Keratinocyte (primary cell): ENCODE measurements around the gene MROH7. TPM values are rescaled to one million over a fixed set of nuclear protein-coding genes. Genes with fewer than 3 reads are reported as not detected.
"Not testable (repeated sequence)": the region's sequence is repeated elsewhere in the genome, so short reads cannot be mapped to it uniquely, and the experiment has no call there.

Experiments used
- DNase-seq: peaks from one replicate; pipeline ENCODE4 v3.0.0-alpha.2; 2011; ENCODE audit warnings: low read depth, missing footprints, low spot score
- FAIRE-seq: peaks from 2 replicates; lab custom pipeline; 2011; peaks lifted over from hg19 to GRCh38; lab: Jason Lieb, UNC
- H2AFZ ChIP-seq: 2 replicates; pipeline ENCODE4 v1.6.0; 2012; ENCODE audit warnings: low read length, control low read depth, inconsistent platforms; ENCODE audit not compliant: control insufficient read depth
- H3K27ac ChIP-seq: 2 replicates; pipeline ENCODE4 v1.5.1; 2011; ENCODE audit warnings: low read length; ENCODE audit not compliant: control insufficient read depth, insufficient read depth
- H3K27me3 ChIP-seq: 3 replicates; pipeline ENCODE4 v1.6.0; 2011; ENCODE audit warnings: low read length; ENCODE audit not compliant: control insufficient read depth, insufficient read depth; ENCODE audit errors: extremely low read depth
- H3K36me3 ChIP-seq, 2 experiments: 2 replicates in 1 of 2; 3 replicates in 1 of 2; pipeline ENCODE4 v1.5.1; 2011; ENCODE audit warnings: low read length in 2 of 2, mild to moderate bottlenecking in 1 of 2; ENCODE audit not compliant: control insufficient read depth in 2 of 2, insufficient read depth in 2 of 2; ENCODE audit errors: extremely low read depth in 1 of 2
- H3K4me1 ChIP-seq: 3 replicates; pipeline ENCODE4 v1.5.1; 2011; ENCODE audit warnings: low read length; ENCODE audit not compliant: control insufficient read depth, insufficient read depth; ENCODE audit errors: extremely low read depth
- H3K4me2 ChIP-seq: 3 replicates; pipeline ENCODE4 v1.6.0; 2011; ENCODE audit warnings: low read depth, low read length; ENCODE audit not compliant: control insufficient read depth, insufficient read depth; ENCODE audit errors: extremely low read depth
- H3K4me3 ChIP-seq, 3 experiments: fragments of 200-600 bp in 1 of 3; sonication (generic) in 1 of 3; 2 replicates in 2 of 3; 3 replicates in 1 of 3; pipeline ENCODE4 v1.5.1; 2011 to 2016; ENCODE audit warnings: low read length in 3 of 3, mild to moderate bottlenecking in 3 of 3, control low read depth in 2 of 3, inconsistent platforms in 1 of 3, low read depth in 1 of 3, mixed read lengths in 1 of 3, mixed run types in 1 of 3, moderate library complexity in 1 of 3; ENCODE audit not compliant: control insufficient read depth in 2 of 3, insufficient read depth in 2 of 3; ENCODE audit errors: extremely low read depth in 1 of 3
- H3K79me2 ChIP-seq: 2 replicates; pipeline ENCODE4 v1.6.0; 2012; ENCODE audit warnings: low read length; ENCODE audit not compliant: control insufficient read depth, insufficient read depth
- H3K9ac ChIP-seq: 3 replicates; pipeline ENCODE4 v1.6.0; 2011; ENCODE audit warnings: low read length; ENCODE audit not compliant: control insufficient read depth, insufficient read depth; ENCODE audit errors: extremely low read depth
- H3K9me1 ChIP-seq: 3 replicates; pipeline ENCODE4 v1.6.0; 2011; ENCODE audit warnings: low read length; ENCODE audit not compliant: control insufficient read depth, insufficient read depth; ENCODE audit errors: extremely low read depth
- H3K9me3 ChIP-seq: 2 replicates; pipeline ENCODE4 v1.5.1; 2012; ENCODE audit warnings: low read depth, low read length; ENCODE audit not compliant: control insufficient read depth
- H4K20me1 ChIP-seq: 3 replicates; pipeline ENCODE4 v1.6.0; 2011; ENCODE audit warnings: low read length; ENCODE audit not compliant: control insufficient read depth, insufficient read depth; ENCODE audit errors: extremely low read depth
- CTCF ChIP-seq, 3 experiments: IDR thresholded peaks in 1 of 3; conservative IDR thresholded peaks in 1 of 3; optimal IDR thresholded peaks in 1 of 3; 2 replicates in 2 of 3; 3 replicates in 1 of 3; pipeline versions ENCODE3 to v1.5.1; 2011; ENCODE audit warnings: low read length in 3 of 3, mild to moderate bottlenecking in 3 of 3, moderate library complexity in 2 of 3, control low read depth in 1 of 3, inconsistent platforms in 1 of 3; ENCODE audit not compliant: insufficient read depth in 2 of 3; ENCODE audit errors: extremely low read depth in 1 of 3
- EZH2 ChIP-seq: IDR thresholded peaks from one replicate; pipeline ENCODE4 v1.6.1; 2012; ENCODE audit warnings: inconsistent platforms, mild to moderate bottlenecking, low read length, moderate library complexity
- dilution Hi-C: fragments of 300-500 bp; cut with MboI; formaldehyde crosslinking; loops from one replicate; pipeline ENCODE4 v1.7.0; 2020; ENCODE audit warnings: low sequenced_read_pairs; ENCODE audit not compliant: extremely low pct_ligation_motif_present
- polyA plus RNA-seq, 5 experiments: library from polyadenylated mRNA; depleted of rRNA in 3 of 5; stranded (reverse) in 3 of 5; stranded (forward) in 1 of 5; unstranded in 1 of 5; fragments of >200 nt; gene quantifications; 1 replicate in 1 of 5; 2 replicates in 3 of 5; 3 replicates in 1 of 5; pipeline versions ENCODE4 v1.2.1 to v1.2.3, GENCODE V29; 2011 to 2012; ENCODE audit warnings: missing spikeins in 2 of 5, low read depth in 1 of 5, low replicate concordance in 1 of 5

MROH7 gene
- polyA plus RNA-seq, 1 donor (not counting 4 experiments of a cell fraction or from before 2014, with no cell fraction given) = not detected

DNA sequence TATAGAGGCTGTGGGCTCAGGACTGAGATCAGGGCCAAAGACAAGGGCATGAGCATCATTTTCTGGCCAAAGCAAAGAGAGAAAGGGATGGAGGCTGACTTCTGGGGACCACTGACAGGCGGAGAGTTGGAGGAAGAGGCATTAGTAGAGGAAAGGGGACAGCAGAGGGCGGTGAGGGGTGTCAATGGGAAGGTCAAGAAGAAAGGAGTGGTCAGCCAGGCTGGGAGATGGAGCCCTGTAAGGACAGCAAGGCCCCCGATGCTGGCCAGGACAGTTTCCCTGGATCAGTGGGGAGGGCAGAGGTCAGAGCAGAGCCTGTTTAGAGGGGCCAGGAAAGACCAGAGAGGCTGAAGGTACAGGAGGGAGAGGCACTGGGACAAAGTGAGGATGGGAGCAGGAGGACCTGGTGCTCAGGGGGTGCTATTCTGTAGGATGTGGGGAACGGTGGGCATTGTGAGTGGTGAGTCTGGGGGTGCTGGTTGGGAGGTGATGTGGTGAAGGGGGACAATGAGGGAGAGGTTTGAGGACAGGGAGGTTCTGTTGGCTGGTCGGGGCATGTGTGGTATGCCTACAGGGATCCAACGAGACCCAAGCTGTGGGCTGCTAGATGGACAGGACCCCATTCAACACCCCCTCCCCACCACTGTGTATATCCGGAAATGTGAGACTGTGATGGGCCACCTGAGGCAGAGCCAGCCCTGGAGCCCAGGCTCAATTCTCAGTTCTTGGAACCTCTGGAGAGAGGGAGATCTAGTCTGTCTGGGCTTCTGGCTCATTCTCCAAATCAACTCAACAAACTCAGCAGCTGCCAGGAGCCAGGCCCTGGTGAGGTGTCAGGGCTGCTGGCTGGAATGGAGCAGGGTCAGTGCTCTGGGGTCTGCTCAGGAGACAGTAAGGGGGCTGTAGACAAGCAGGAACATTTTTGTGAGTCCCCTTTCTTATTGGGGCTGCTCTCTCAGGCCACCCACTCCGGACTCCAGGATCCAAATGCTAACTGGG, 16.8 kb upstream of the MROH7 start:
- no peak for FAIRE-seq
- TF ChIP-seq CTCF (optimal IDR thresholded peaks at IDR 0.05 in 1 of 3, IDR thresholded peaks at IDR 0.05 in 1 of 3, conservative IDR thresholded peaks at IDR 0.05 in 1 of 3; ENCODE audit: extremely low read depth in 1 of 3, insufficient read depth in 2 of 3, low read length in 3 of 3) (no peak), EZH2 (no peak)
- H3K4me1 ChIP-seq = no peaks in the 10 kb centered on the region
- H3K27me3 ChIP-seq = no peaks in the 10 kb centered on the region
- no peak overlapping the region for H3K4me2 ChIP-seq
- no peak overlapping the region for H3K27ac ChIP-seq
- no peaks in the 10 kb centered on the region for H3K79me2 ChIP-seq
- H2AFZ ChIP-seq = no peak overlapping the region
- dilution Hi-C loops = no loop called here
- H3K9me1 ChIP-seq = no peaks in the 10 kb centered on the region
- no peaks in the 10 kb centered on the region for H4K20me1 ChIP-seq
- H3K36me3 ChIP-seq = no peaks in the 10 kb centered on the region
- no peak overlapping the region for H3K9ac ChIP-seq
- no peaks in the 10 kb centered on the region for H3K9me3 ChIP-seq
- H3K4me3 ChIP-seq = no peak overlapping the region
- no peak for DNase-seq

GRCh38 chr1:54627196-54627595, 14.4 kb upstream of the MROH7 start:
- H3K27ac ChIP-seq = no peak overlapping the region
- H2AFZ ChIP-seq = no peak overlapping the region
- no peaks in the 10 kb centered on the region for H3K9me1 ChIP-seq
- H3K79me2 ChIP-seq = no peaks in the 10 kb centered on the region
- FAIRE-seq = no peak
- no peak overlapping the region for H3K4me3 ChIP-seq
- no peaks in the 10 kb centered on the region for H3K36me3 ChIP-seq
- dilution Hi-C loops = no loop called here
- TF ChIP-seq CTCF (optimal IDR thresholded peaks at IDR 0.05 in 1 of 3, IDR thresholded peaks at IDR 0.05 in 1 of 3, conservative IDR thresholded peaks at IDR 0.05 in 1 of 3; ENCODE audit: extremely low read depth in 1 of 3, insufficient read depth in 2 of 3, low read length in 3 of 3) (no peak), EZH2 (no peak)
- no peaks in the 10 kb centered on the region for H3K4me1 ChIP-seq
- H4K20me1 ChIP-seq = no peaks in the 10 kb centered on the region
- H3K9me3 ChIP-seq = no peaks in the 10 kb centered on the region
- no peak for DNase-seq
- no peak overlapping the region for H3K4me2 ChIP-seq
- H3K9ac ChIP-seq = no peak overlapping the region
- H3K27me3 ChIP-seq = no peaks in the 10 kb centered on the region

- H3K27me3 ChIP-seq, DNase-seq, H4K20me1 ChIP-seq, H3K4me1 ChIP-seq, H3K9me1 ChIP-seq, H3K36me3 ChIP-seq, H3K27ac ChIP-seq, dilution Hi-C loops, FAIRE-seq, H3K4me3 ChIP-seq, H3K9ac ChIP-seq, H3K4me2 ChIP-seq, H2AFZ ChIP-seq, H3K9me3 ChIP-seq, H3K79me2 ChIP-seq: not testable (repeated sequence)
These were observed 5.8 kb upstream of the MROH7 start for GRCh38 chr1:54635804-54636203.
